ENCODE results near the gene NPAS2. TPM values are rescaled to one million over a fixed set of nuclear protein-coding genes. Genes with fewer than 3 reads are reported as not detected.
A peak's percentile ranks its signal among the peaks of the same experiment; 100 is the strongest.

The NPAS2 gene
- total RNA-seq, 4 donors from 2014 or later: 14.1 to 45.8 (median 28.1) TPM

DNA sequence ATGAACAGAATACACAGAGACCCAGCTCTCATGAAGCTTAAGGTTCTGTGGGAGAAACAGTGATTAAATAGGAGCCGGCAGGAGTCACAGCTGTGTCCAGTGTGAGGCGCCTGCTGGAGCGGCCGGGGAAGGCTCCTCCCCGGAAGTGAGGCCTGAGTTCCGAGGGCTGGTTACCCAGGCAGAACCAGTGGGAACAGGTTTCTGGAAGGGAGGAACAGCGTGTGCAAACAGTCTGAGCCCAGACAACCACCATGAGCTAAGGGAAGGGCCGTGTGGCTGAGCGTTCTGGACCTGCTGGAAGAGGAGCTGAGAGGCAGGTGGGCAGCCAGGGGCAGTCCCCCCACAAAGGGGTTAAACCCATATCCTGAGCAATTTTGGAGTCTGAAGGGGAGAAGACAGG is 26.0 kb upstream of the NPAS2 start:
- DNase-seq (ENCODE audit: extremely low spot score): no peak
- intact Hi-C loops (cut with DNase I): no loop called here
- Histone ChIP-seq H3K27me3 (no peaks in the 10 kb centered on the region), H3K36me3 (no peaks in the 10 kb centered on the region), H3K9me3 (no peaks in the 10 kb centered on the region), H3K4me1 (no peaks in the 10 kb centered on the region), H3K4me3 (no peak overlapping the region), H3K27ac (replicated peaks in 1 of 4) (no peak overlapping the region)
- TF ChIP-seq EP300 (IDR thresholded peaks at IDR 0.05) (no peak), POLR2AphosphoS5 (IDR thresholded peaks at IDR 0.05) (no peak), POLR2A (IDR thresholded peaks at IDR 0.05; ENCODE audit: low read depth) (no peak)
- 87% methylated on average over 9 of the region's 9 CpGs for WGBS

DNA sequence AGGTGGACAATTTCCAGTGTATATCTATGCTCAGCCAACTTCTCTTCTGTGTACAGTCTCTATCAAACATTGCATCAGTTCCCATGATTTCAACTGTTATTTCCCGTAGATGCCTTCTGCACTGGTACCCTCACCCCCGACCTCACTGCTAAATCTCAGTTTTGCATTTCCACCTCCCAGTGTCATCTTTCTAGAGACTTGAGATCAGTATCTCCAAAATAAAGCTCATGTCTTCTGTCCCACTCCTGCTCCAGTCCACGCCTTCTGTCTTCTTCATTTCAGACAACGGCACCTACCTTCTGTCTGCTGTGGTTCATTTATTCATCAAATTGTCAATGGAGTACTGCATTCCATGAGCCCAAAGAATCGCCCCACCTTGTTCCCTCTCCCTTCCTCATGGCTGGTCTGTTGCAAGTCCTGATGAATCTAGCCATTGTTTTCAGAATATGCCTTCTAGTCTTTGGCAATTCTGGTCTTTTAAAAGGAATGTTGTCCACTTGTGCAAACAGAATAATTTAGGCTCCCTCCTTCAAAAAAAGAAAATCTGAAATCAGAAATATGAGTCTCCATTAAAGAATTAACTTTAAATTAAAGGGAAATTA is 23.3 kb upstream of the NPAS2 start:
- intact Hi-C loops (cut with DNase I): no loop called here
- WGBS: 88% methylated on average over 5 of the region's 5 CpGs

DNA sequence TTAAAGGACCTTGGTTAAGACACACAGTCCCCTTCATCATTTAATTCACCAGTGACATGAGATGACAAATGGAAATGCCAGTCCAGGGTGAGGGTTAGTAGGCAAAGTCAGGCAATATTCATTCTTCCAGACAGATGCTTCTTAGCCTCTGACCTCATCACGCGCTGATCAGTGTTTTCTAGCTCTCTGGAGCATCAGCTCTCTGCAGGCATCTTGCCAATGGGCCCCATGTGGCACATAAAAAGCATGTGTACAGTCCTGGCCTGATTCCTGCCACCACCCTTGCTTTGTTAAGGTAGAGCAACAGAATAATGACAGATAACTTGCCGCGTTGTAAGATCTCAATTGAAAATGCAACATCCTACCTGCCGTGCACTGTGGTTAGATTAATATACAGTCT is 20.3 kb upstream of the NPAS2 start:
- intact Hi-C loops (cut with DNase I): no loop called here
- 92% methylated on average over 5 of the region's 5 CpGs for WGBS
- TF ChIP-seq, protein P1, sequence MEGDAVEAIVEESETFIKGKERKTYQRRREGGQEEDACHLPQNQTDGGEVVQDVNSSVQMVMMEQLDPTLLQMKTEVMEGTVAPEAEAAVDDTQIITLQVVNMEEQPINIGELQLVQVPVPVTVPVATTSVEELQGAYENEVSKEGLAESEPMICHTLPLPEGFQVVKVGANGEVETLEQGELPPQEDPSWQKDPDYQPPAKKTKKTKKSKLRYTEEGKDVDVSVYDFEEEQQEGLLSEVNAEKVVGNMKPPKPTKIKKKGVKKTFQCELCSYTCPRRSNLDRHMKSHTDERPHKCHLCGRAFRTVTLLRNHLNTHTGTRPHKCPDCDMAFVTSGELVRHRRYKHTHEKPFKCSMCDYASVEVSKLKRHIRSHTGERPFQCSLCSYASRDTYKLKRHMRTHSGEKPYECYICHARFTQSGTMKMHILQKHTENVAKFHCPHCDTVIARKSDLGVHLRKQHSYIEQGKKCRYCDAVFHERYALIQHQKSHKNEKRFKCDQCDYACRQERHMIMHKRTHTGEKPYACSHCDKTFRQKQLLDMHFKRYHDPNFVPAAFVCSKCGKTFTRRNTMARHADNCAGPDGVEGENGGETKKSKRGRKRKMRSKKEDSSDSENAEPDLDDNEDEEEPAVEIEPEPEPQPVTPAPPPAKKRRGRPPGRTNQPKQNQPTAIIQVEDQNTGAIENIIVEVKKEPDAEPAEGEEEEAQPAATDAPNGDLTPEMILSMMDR (IDR thresholded peaks at IDR 0.05): no peak
- TF ChIP-seq EP300 (IDR thresholded peaks at IDR 0.05) (no peak), POLR2A (IDR thresholded peaks at IDR 0.05; ENCODE audit: low read depth) (no peak), POLR2AphosphoS5 (IDR thresholded peaks at IDR 0.05) (no peak)
- Histone ChIP-seq H3K4me3 (no peak overlapping the region), H3K9me3 (no peaks in the 10 kb centered on the region), H3K27ac (replicated peaks in 1 of 4) (peak overlapping the region in 1 of 4 donors; percentile 79), H3K4me1 (peaks cover 0 to 24% (median 23%) of the 10 kb centered on the region in 4 donors), H3K27me3 (no peaks in the 10 kb centered on the region), H3K36me3 (no peaks in the 10 kb centered on the region)
- DNase-seq (ENCODE audit: extremely low spot score): no peak

More for the DNA sequence above, 23.3 kb upstream of the NPAS2 start:
- Histone ChIP-seq H3K36me3 (no peaks in the 10 kb centered on the region), H3K9me3 (no peaks in the 10 kb centered on the region), H3K27ac (replicated peaks in 1 of 4) (no peak overlapping the region), H3K4me3 (no peak overlapping the region), H3K27me3 (no peaks in the 10 kb centered on the region), H3K4me1 (peaks cover 0 to 16% (median 14%) of the 10 kb centered on the region in 4 donors)
- TF ChIP-seq, protein P1 (IDR thresholded peaks at IDR 0.05): no peak
- TF ChIP-seq EP300 (IDR thresholded peaks at IDR 0.05) (no peak), POLR2A (IDR thresholded peaks at IDR 0.05; ENCODE audit: low read depth) (no peak), POLR2AphosphoS5 (IDR thresholded peaks at IDR 0.05) (no peak)
- no peak for DNase-seq (ENCODE audit: extremely low spot score)

DNA sequence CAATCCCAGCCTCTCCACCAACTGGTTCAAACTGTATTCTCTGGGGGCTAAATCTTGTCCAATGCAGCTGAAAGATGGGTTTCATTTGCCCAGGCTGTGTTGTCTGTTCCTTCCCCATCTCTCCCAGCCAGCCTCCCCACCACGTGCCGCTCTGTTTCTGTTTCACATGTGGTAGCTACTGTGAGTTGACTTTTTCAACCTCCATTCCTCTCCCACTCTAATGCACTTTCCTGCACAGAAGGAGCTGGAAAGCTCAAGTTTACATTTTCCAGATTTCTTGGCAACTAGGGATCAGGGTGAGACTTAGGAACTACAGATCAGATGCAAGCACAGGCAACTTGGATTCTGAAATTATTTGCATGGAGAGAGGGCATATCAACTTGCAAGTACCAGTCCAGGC is 19.0 kb upstream of the NPAS2 start:
- H3K9me3 ChIP-seq: no peaks in the 10 kb centered on the region
- H3K36me3 ChIP-seq: no peaks in the 10 kb centered on the region
- DNase-seq (ENCODE audit: extremely low spot score): no peak
- H3K4me3 ChIP-seq: no peak overlapping the region
- H3K4me1 ChIP-seq: peaks cover 0 to 24% (median 23%) of the 10 kb centered on the region in 4 donors
- H3K27ac ChIP-seq (replicated peaks in 1 of 4): peak overlapping the region; percentile 60 to 79 (median 66)
- WGBS: 43% methylated on average over 2 of the region's 2 CpGs
- intact Hi-C loops (cut with DNase I): no loop called here
- TF ChIP-seq POLR2A (IDR thresholded peaks at IDR 0.05; ENCODE audit: low read depth): no peak
- TF ChIP-seq POLR2AphosphoS5 (IDR thresholded peaks at IDR 0.05): peak; percentile 40 to 53
- no peaks in the 10 kb centered on the region for H3K27me3 ChIP-seq

DNA sequence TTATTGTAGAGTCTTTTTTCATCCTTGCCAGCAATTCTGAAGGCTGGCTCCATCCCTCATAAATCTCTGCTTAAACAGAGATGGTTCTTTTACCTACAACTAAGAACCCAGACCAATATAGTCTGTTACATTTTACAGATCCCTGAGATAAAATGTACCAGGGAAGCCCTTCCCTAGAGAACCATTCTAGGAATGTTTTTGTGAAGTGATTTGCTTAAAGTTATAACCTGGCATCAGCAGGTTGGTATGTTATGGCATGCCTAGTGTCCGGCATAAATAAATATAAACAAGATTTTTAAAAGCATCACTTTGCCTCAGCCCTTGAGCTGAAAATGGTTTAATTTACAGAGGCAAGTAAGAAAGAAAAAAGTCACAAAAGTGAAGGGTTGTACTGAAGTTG is 18.5 kb upstream of the NPAS2 start:
- Histone ChIP-seq H3K27me3 (no peaks in the 10 kb centered on the region), H3K9me3 (no peaks in the 10 kb centered on the region), H3K36me3 (no peaks in the 10 kb centered on the region), H3K4me1 (peaks cover 0 to 24% (median 23%) of the 10 kb centered on the region in 4 donors), H3K27ac (replicated peaks in 1 of 4) (peak overlapping the region; percentile 60 to 79 (median 66)), H3K4me3 (no peak overlapping the region)
- intact Hi-C loops (cut with DNase I): no loop called here
- WGBS: 62% methylated on average over 1 of the region's 1 CpG
- no peak for DNase-seq (ENCODE audit: extremely low spot score)
- no peak for TF ChIP-seq POLR2A (IDR thresholded peaks at IDR 0.05; ENCODE audit: low read depth)
- TF ChIP-seq, protein P1 (IDR thresholded peaks at IDR 0.05): no peak
- no peak for TF ChIP-seq POLR2AphosphoS5 (IDR thresholded peaks at IDR 0.05)
- no peak for TF ChIP-seq EP300 (IDR thresholded peaks at IDR 0.05)

Data from esophagus muscularis mucosa (tissue), 4 donors.